GM18519 (cell line): ENCODE measurements around the gene FBXL12.
A peak's percentile ranks its signal among the peaks of the same experiment; 100 is the strongest.
"Not testable (repeated sequence)": the region's sequence is repeated elsewhere in the genome, so short reads cannot be mapped to it uniquely, and the experiment has no call there.

Experiments used
- ATAC-seq: cut with Tn5 transposase; IDR thresholded peaks from one replicate; pipeline ENCODE4 v1.9.1; 2021; ENCODE audit warnings: mild to moderate bottlenecking, moderate library complexity; ENCODE audit not compliant: unreplicated experiment, low FRiP score

The FBXL12 gene

GRCh38 chr19:9839415-9839814 is 20.5 kb upstream of the FBXL12 start:
- ATAC-seq: no peak

DNA sequence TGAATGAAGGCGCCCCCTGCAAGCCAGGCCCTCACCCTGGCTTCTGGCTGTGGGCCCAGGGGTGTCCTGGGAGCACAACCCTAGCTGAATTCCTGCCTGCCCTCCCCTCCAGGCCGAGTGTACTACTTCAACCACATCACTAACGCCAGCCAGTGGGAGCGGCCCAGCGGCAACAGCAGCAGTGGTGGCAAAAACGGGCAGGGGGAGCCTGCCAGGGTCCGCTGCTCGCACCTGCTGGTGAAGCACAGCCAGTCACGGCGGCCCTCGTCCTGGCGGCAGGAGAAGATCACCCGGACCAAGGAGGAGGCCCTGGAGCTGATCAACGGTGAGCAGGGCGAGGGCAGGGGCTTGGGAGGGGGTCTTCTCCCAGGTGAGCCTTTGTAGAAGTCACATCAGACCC is 19.4 kb upstream of the FBXL12 start:
- ATAC-seq: no peak

DNA sequence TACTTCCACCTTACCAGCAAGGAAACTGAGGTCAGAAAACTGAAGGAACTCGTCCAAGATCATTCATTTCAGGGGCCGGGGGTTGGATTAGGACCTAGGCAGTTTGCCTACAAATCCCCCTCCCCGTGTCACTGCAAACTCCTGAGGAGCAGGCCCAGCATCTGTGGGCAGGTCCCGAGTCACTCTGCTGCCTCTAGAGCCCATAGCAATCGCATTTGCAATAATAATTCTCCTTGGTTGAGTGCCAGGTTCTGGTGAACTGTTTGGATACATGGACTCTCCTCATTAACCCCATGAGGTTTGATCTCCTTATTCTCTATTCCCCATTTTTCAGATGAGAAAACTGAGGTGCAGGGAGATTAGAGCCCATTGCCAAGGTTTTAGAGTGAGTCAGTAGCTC is 17.1 kb upstream of the FBXL12 start:
- no peak for ATAC-seq

DNA sequence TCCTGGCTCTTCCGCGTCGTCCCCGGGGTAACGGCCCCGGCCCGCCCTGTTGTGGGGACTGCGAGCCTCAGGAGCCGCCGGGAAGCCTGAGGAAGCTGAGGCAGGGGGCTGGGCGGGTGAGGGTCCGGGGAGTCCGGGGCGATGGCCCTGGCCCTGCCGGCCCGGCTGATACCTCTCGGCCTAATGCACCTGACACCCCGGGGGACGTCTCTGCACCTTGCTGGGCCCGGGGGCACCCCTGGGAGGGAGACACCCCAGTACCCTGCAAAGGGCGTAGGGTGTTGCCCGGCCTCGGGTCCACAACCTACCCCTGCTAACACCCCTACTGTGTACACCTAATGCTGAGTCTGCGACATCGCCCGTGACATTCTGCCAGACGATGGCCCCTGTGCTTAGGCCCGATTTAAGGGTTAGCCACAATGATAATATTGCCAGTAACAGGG is 16.6 kb upstream of the FBXL12 start:
- peak; percentile 10 for ATAC-seq

DNA sequence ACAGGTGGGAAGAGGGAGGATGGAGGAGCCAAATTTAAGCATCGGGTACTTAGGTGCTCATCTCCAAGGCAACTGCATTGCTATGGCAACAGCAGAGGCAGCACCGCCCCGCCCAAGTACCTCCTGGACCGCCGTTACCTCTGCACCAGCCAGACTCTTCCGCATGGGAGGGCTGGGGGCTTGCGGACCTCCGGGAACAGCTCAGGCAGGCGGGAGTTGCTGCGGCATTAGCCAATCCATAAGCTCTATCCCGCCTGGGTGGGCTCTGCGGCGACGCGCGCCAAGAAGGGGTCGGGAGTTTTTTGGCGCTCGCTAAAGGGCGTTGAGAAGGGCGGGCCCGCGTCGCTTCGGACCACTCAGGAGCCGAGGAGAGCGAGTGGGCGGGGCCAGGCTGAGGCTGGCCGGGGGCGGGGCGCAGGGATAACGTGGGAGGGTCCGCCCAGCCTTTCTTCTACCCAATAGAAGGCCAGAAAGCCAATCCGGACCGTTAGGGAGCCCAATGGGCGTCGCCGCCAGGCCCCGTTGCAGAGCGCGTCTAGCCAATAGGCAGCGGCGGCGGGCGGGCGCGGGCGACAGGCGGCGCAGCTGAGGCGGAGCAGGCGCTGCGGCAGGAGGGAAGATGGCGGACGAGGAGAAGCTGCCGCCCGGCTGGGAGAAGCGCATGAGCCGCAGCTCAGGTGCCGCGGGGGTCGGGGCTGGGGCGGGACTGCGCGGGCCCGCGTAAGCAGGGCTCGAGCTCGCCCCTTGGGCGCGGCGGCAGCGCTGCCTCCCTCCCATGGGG is 16.0 kb upstream of the FBXL12 start, which contains the start of gene PIN1:
Gene PIN1, plus strand, starts transcription at position 593 of the 781 bp plus-strand sequence. Its CDS starts 27 bp downstream, at position 620.
- peak; percentile 85 for ATAC-seq

GRCh38 chr19:9834307-9834725 is 15.4 kb upstream of the FBXL12 start:
- ATAC-seq: no peak

DNA sequence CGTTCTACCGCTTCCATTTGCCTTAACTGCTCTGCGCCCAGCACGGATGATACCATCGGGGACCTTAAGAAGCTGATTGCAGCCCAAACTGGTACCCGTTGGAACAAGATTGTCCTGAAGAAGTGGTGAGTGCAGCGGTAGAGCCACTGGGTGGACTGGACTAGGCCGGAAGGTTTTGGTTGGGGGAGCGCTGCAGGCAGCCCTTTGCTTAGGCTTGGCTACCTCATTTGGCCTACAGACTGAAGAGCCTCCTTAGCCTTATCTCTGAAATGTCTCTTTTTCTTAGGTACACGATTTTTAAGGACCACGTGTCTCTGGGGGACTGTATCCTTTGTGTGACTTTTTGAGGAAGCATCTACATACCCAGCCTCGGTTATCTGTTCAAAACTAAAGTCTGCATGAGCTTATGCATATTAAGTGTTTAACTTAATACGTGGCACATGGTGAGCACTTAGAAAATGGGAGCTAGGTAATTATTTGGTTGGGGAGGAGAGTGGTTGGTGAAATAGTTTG is 9.7 kb upstream of the FBXL12 start:
- ATAC-seq: no peak

DNA sequence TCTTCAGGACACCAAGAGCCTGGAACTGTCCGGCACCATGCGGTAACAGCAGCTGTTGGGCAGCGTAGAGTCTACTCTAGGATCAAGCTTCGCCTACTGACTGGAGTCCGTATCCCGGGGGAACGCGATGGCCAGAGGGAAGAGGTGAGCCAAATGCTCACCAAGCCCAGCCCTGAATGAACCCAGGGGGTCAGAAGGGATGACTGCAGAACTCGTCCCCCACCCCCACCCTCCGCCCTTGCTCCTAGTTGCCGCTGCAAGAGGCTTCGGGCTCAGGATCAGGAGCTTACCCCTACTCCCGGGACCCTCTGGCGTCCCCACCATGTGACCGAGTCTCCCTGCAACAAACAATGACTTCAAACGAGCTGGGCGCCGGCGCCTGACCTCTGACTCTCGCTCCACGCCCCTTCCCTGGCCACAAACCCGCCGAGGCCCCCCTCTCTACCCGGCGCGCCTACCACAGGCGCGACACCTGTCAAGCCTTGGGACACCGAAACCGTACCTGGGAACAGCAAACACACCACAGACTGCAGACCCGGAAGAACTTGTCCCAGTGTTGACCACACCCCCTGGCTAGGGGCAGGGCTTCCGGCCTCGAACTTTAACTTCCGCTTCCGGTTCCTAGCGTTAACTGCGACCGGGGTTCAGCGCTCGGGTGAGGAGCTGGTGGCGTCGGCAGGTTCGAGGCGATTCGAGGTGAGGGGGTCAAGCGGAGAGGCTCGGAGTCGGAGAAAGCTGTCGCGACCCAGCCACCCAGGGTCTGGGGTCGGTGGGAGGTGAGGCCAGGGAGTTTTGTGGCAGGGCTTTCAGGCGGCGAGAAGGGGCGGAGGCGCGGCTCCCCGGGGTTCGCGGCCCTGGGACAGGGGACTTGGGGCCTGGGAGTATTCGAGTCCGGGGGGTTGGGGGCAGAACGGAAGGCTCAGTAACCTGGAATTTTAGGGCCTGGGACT is 8.7 kb upstream of the FBXL12 start, which contains the start of gene UBL5:
Gene UBL5, plus strand, starts transcription at position 630 of the 950 bp plus-strand sequence. CDS start 420 bp downstream, outside the sequence.
- ATAC-seq: peak; percentile 72

GRCh38 chr19:9823816-9824215 is 4.9 kb upstream of the FBXL12 start:
- no peak for ATAC-seq

- ATAC-seq: not testable (repeated sequence)
Measured at GRCh38 chr19:9820034-9820433, 1.2 kb upstream of the FBXL12 start.

GRCh38 chr19:9819596-9819909 is 674 bp upstream of the FBXL12 start:
- no peak for ATAC-seq

DNA sequence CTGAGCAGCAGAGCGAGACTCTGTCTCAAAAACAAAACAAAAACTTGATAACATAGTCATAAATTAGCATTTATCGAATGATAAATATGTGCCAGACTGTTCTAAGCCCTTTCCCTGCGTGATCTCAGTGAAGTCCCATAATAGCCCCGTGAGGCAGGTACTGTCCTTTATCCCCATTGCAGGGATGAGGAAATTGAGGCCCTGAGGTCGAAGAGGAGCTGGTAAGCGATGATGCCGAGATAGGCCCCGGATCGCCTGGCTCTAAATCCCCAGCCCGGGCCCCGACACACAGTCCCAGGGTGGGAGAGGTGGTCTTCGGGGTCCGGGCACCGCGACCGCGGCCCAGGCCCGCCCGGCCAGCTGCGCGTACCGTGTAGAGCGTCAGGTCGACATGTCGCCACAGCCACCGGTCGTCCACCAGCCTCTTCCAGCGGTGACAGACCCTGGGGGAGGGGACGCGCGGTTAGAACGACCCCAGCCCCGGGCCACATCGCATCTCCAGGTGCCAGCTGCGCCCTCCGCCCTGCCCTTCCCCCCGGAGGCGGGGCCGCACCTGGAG is 625 bp downstream of the FBXL12 start:
- ATAC-seq: no peak

GRCh38 chr19:9811139-9811538 is 7.7 kb downstream of the FBXL12 start:
- no peak for ATAC-seq

- no peak for ATAC-seq
Measured at GRCh38 chr19:9808855-9809824, 9.7 kb downstream of the FBXL12 start.

- ATAC-seq: no peak
Measured at GRCh38 chr19:9806803-9807202, 12.1 kb downstream of the FBXL12 start.

GRCh38 chr19:9801976-9802375 is 16.9 kb downstream of the FBXL12 start:
- no peak for ATAC-seq

- no peak for ATAC-seq
Measured at GRCh38 chr19:9799162-9799561, 19.7 kb downstream of the FBXL12 start.

GRCh38 chr19:9797871-9798270 is 21.0 kb downstream of the FBXL12 start:
- ATAC-seq: no peak

DNA sequence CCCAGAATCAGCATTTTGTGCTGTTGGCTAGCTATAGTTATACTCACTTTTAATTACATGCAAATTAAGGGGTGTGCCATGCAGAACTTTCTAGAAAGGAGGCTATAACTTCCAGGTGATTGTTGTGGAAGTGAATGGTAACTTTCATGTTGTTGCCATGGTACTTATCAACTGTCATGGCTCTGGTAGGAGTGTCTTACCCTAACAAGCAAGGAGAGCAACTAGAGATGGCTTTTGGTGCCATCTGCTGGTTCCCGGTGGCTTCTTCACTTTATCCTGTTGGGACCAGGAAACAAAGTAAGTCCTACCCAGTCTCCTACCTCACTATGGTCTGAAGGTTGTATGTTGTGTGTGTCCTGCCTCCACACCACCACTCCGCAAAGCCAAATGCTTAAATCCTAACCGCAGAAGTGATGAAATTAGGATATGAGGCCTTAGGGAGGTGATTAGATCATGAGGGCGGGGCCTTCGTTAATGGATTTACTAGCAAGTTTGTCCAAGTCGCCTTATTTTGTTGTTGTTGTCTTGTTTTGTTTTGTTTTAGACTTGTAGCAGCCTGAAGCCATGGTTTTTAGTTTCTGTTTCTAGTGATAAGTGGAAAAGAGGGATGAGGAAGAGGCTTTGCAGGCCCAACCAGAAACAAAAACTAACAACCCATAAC is 22.6 kb downstream of the FBXL12 start:
- ATAC-seq: no peak
